Panc1 (cell line): ENCODE measurements around the gene ZBTB4. TPM values are rescaled to one million over a fixed set of nuclear protein-coding genes. Genes with fewer than 3 reads are reported as not detected.

Experiments
- ATAC-seq: fragments of 200-7000 bp; cut with Tn5 transposase; 2 replicates; pipeline ENCODE4 v1.9.1; 2020; ENCODE audit warnings: mild to moderate bottlenecking, moderate library complexity
- BruUV-seq: library from RNA; stranded (reverse); fragments of 400-500 nt; replicated peaks from 2 replicates; lab custom pipeline; 2021; lab: Mats Ljungman, UMichigan
- CTCF ChIA-PET: fragments of 300-600 bp; sonication (Branson Sonifier 250); formaldehyde crosslinking; loops from one replicate; lab custom pipeline; 2022; ENCODE audit warnings: antibody characterized with exemption; lab: Charles Lee
- POLR2A ChIA-PET: fragments of 300-600 bp; sonication (Branson Sonifier 250); formaldehyde crosslinking; loops from one replicate; lab custom pipeline; 2022; ENCODE audit warnings: antibody characterized with exemption; lab: Charles Lee
- DNase-seq: peaks from one replicate; pipeline ENCODE4 v3.0.0-alpha.2; 2010; ENCODE audit warnings: low read depth, low spot score
- H3K27ac ChIP-seq: 2 replicates; pipeline ENCODE4 v1.5.1; 2011; ENCODE audit warnings: mild to moderate bottlenecking, low read length, inconsistent platforms
- H3K27me3 ChIP-seq: fragments of 200-500 bp; sonication (Bioruptor generic); 2 replicates; pipeline ENCODE4 v1.6.0; 2014; ENCODE audit warnings: low read length, inconsistent platforms; ENCODE audit not compliant: control insufficient read depth, insufficient read depth
- H3K36me3 ChIP-seq: fragments of 200-500 bp; sonication (Bioruptor generic); 2 replicates; pipeline ENCODE4 v1.5.1; 2014; ENCODE audit warnings: inconsistent platforms, mild to moderate bottlenecking, low read length, moderate library complexity; ENCODE audit not compliant: control insufficient read depth, insufficient read depth
- H3K4me1 ChIP-seq: 2 replicates; pipeline ENCODE4 v1.5.1; 2011; ENCODE audit warnings: inconsistent platforms, mild to moderate bottlenecking, low read length, moderate library complexity; ENCODE audit not compliant: control insufficient read depth, insufficient read depth
- H3K4me3 ChIP-seq, 2 experiments: 2 replicates each; pipeline ENCODE4 v1.5.1; 2011 to 2012; ENCODE audit warnings: low read depth in 2 of 2, low read length in 2 of 2, mild to moderate bottlenecking in 2 of 2, inconsistent platforms in 1 of 2, moderate library complexity in 1 of 2
- H3K9me3 ChIP-seq: fragments of 200-500 bp; sonication (Bioruptor generic); 2 replicates; pipeline ENCODE4 v1.5.1; 2014; ENCODE audit warnings: low read depth, mild to moderate bottlenecking, inconsistent platforms, low read length, moderate library complexity; ENCODE audit not compliant: control insufficient read depth, insufficient read depth
- CTCF ChIP-seq: fragments of 450-650 bp; IDR thresholded peaks from 2 replicates; pipeline ENCODE4 v1.5.1; 2017; ENCODE audit warnings: mild to moderate bottlenecking
- POLR2AphosphoS5 ChIP-seq: IDR thresholded peaks from 2 replicates; pipeline ENCODE4 v1.6.1; 2012; ENCODE audit warnings: mild to moderate bottlenecking, low read depth, low read length, moderate library complexity
- REST ChIP-seq, 2 experiments: IDR thresholded peaks; 2 replicates each; pipeline ENCODE4 v1.6.1; 2011 to 2012; ENCODE audit warnings: low read depth in 2 of 2, control low read depth in 1 of 2, low read length in 1 of 2, mild to moderate bottlenecking in 1 of 2, moderate library complexity in 1 of 2; ENCODE audit not compliant: insufficient read depth in 1 of 2
- SIN3A ChIP-seq: IDR thresholded peaks from 2 replicates; pipeline ENCODE4 v1.6.1; 2012; ENCODE audit warnings: low read depth, mild to moderate bottlenecking, low read length, moderate library complexity, borderline replicate concordance; ENCODE audit not compliant: insufficient read depth
- TCF7L2 ChIP-seq: IDR thresholded peaks from 2 replicates; pipeline ENCODE4 v1.6.1; 2011; ENCODE audit warnings: mild to moderate bottlenecking, low read depth, low read length, inconsistent platforms
- in situ Hi-C: cut with HindIII; loops from 2 replicates; pipeline ENCODE4 v1.10.0; 2016; ENCODE audit warnings: low sequenced_read_pairs, low pct_unique_long_range_greater_than_20kb
- intact Hi-C: fragments of 100-400 bp; cut with micrococcal nuclease; formaldehyde crosslinking; loops from one replicate; pipeline ENCODE4 v1.10.0; 2022; ENCODE audit not compliant: unreplicated experiment
- total RNA-seq: library from RNA; stranded (reverse); gene quantifications from one replicate; pipeline ENCODE4 v1.2.1, GENCODE V29; 2021; ENCODE audit not compliant: unreplicated experiment

ZBTB4 gene
- total RNA-seq, 1 experiment from 2014 or later, result 24.9 TPM

- no peak for ATAC-seq
- in situ Hi-C loops (no loop called here), intact Hi-C loops (no loop called here)
- no peaks in the 10 kb centered on the region for H3K9me3 ChIP-seq
- CTCF ChIA-PET, result no interaction called here
- H3K27me3 ChIP-seq, result no peaks in the 10 kb centered on the region
- no peaks in the 10 kb centered on the region for H3K4me1 ChIP-seq
- POLR2A ChIA-PET, result interaction anchor here (0.6 kb wide), 1 partner anchor 43 kb away, joined by 3 read pairs; no protein-coding TSS in a partner anchor
- peaks cover 34% of the 10 kb centered on the region for H3K36me3 ChIP-seq
- TF ChIP-seq REST (IDR thresholded peaks at IDR 0.05; ENCODE audit: insufficient read depth in 1 of 2, low read depth in 2 of 2, low read length in 1 of 2), result no peak
- no peak for TF ChIP-seq SIN3A
- no peak for TF ChIP-seq CTCF
- TF ChIP-seq POLR2AphosphoS5, result no peak
- TF ChIP-seq TCF7L2, result no peak
- no peak overlapping the region for H3K4me3 ChIP-seq
- BruUV-seq, result no TSS peak
- no peak overlapping the region for H3K27ac ChIP-seq
- no peak for DNase-seq
These were observed 18.2 kb upstream of the ZBTB4 start for GRCh38 chr17:7497636-7498035.

GRCh38 chr17:7497228-7497627 is 17.8 kb upstream of the ZBTB4 start:
- Histone ChIP-seq H3K27ac (no peak overlapping the region), H3K9me3 (no peaks in the 10 kb centered on the region), H3K4me3 (no peak overlapping the region), H3K27me3 (no peaks in the 10 kb centered on the region), H3K4me1 (no peaks in the 10 kb centered on the region), H3K36me3 (peaks cover 31% of the 10 kb centered on the region)
- no TSS peak for BruUV-seq
- intact Hi-C loops, result no loop called here
- no peak for ATAC-seq
- ChIA-PET CTCF (no interaction called here), POLR2A (no interaction called here)
- TF ChIP-seq REST (IDR thresholded peaks at IDR 0.05; ENCODE audit: insufficient read depth in 1 of 2, low read depth in 2 of 2, low read length in 1 of 2) (no peak), POLR2AphosphoS5 (no peak), CTCF (no peak), SIN3A (no peak), TCF7L2 (no peak)
- DNase-seq, result no peak
- in situ Hi-C loops, result no loop called here
